MM.1S (cell line): ENCODE results near the gene LMCD1.

ENCODE experiments used
- DNase-seq: peaks from one replicate; pipeline ENCODE4 v3.0.0-alpha.2; 2015
- H2AFZ ChIP-seq: fragments of 300-600 bp; sonication (generic); 2 replicates; pipeline ENCODE4 v1.6.0; 2016; ENCODE audit warnings: antibody characterized with exemption, low read length
- H3F3A ChIP-seq: fragments of 300-600 bp; sonication (generic); 2 replicates; pipeline ENCODE4 v1.6.1; 2016; ENCODE audit warnings: mild to moderate bottlenecking, antibody characterized with exemption, low read length, moderate library complexity, mixed read lengths; ENCODE audit not compliant: insufficient read depth
- H3K27ac ChIP-seq: fragments of 300-600 bp; sonication (generic); 2 replicates; pipeline ENCODE4 v1.5.1; 2016; ENCODE audit warnings: mild to moderate bottlenecking, low read length
- H3K27me3 ChIP-seq: fragments of 300-600 bp; sonication (generic); replicated peaks from 2 replicates; pipeline ENCODE4 v1.6.0; 2016; ENCODE audit warnings: low read length; ENCODE audit not compliant: insufficient read depth
- H3K36me3 ChIP-seq: fragments of 300-600 bp; sonication (generic); replicated peaks from 2 replicates; pipeline ENCODE4 v1.6.1; 2016; ENCODE audit warnings: mild to moderate bottlenecking, low read length, mixed read lengths; ENCODE audit not compliant: insufficient read depth
- H3K4me1 ChIP-seq: fragments of 300-600 bp; sonication (generic); 2 replicates; pipeline ENCODE4 v1.6.1; 2016; ENCODE audit warnings: low read length, mixed read lengths
- H3K4me2 ChIP-seq: fragments of 300-600 bp; sonication (generic); 2 replicates; pipeline ENCODE4 v1.6.0; 2016; ENCODE audit warnings: low read depth, low read length
- H3K4me3 ChIP-seq: fragments of 300-600 bp; sonication (generic); 2 replicates; pipeline ENCODE4 v1.5.1; 2016; ENCODE audit warnings: low read length, mixed read lengths
- H3K79me2 ChIP-seq: fragments of 300-600 bp; sonication (generic); 2 replicates; pipeline ENCODE4 v1.6.1; 2016; ENCODE audit warnings: mixed run types, low read length, mixed read lengths
- H3K9ac ChIP-seq: fragments of 300-600 bp; sonication (generic); 2 replicates; pipeline ENCODE4 v1.6.1; 2016; ENCODE audit warnings: low read length, mixed read lengths
- H3K9me2 ChIP-seq: fragments of 300-600 bp; sonication (generic); replicated peaks from 2 replicates; pipeline ENCODE4 v1.6.1; 2016; ENCODE audit warnings: mild to moderate bottlenecking, low read length, mixed read lengths; ENCODE audit not compliant: insufficient read depth
- H3K9me3 ChIP-seq: fragments of 300-600 bp; sonication (generic); replicated peaks from 2 replicates; pipeline ENCODE4 v1.6.1; 2016; ENCODE audit warnings: mild to moderate bottlenecking, low read length, mixed read lengths; ENCODE audit not compliant: insufficient read depth
- H4K20me1 ChIP-seq: fragments of 300-600 bp; sonication (generic); 2 replicates; pipeline ENCODE4 v1.6.1; 2016; ENCODE audit warnings: mild to moderate bottlenecking, low read length, moderate library complexity, mixed read lengths; ENCODE audit not compliant: insufficient read depth
- EZH2 ChIP-seq: fragments of 300-600 bp; sonication (generic); optimal IDR thresholded peaks from 2 replicates; pipeline ENCODE3; 2017; ENCODE audit warnings: low read depth, mild to moderate bottlenecking, antibody characterized with exemption, low read length, mixed read lengths
- EZH2phosphoT487 ChIP-seq: fragments of 300-600 bp; sonication (generic); IDR thresholded peaks from 2 replicates; pipeline ENCODE4 v1.6.1; 2018; ENCODE audit warnings: antibody characterized with exemption, low read length
- TF ChIP-seq, protein P1 (sequence below): fragments of 300-600 bp; sonication (generic); IDR thresholded peaks from 2 replicates; pipeline ENCODE4 v1.5.1; 2016; ENCODE audit warnings: antibody characterized with exemption, low read length, mixed read lengths

The LMCD1 gene

DNA sequence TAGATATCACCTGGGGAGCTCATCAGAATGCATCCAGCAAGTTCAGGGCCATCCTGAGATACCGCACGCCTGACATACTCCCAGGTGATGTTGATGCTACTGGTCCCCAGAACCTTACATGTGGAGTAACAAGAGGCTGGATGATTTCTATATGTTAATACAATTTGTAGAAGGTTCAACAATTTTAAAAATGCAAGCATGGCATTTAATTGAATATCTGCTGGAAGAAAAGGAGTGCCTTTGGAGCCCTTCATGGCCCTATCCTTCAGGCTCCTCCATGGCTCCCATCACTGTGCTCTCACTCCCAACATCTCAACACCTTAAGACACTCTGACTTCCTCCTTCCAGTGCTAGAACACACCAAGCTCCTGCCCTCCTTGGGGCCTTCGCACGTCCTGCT is 36.6 kb downstream of the LMCD1 start:
- Histone ChIP-seq H4K20me1 (no peaks in the 10 kb centered on the region), H3K4me2 (no peak overlapping the region), H3K4me3 (no peak overlapping the region), H3F3A (no peaks in the 10 kb centered on the region), H3K9me3 (no peaks in the 10 kb centered on the region), H2AFZ (no peak overlapping the region), H3K27ac (no peak overlapping the region), H3K9me2 (no peaks in the 10 kb centered on the region), H3K9ac (no peak overlapping the region), H3K36me3 (no peaks in the 10 kb centered on the region), H3K27me3 (no peaks in the 10 kb centered on the region), H3K4me1 (no peaks in the 10 kb centered on the region), H3K79me2 (no peaks in the 10 kb centered on the region)
- TF ChIP-seq, protein P1, sequence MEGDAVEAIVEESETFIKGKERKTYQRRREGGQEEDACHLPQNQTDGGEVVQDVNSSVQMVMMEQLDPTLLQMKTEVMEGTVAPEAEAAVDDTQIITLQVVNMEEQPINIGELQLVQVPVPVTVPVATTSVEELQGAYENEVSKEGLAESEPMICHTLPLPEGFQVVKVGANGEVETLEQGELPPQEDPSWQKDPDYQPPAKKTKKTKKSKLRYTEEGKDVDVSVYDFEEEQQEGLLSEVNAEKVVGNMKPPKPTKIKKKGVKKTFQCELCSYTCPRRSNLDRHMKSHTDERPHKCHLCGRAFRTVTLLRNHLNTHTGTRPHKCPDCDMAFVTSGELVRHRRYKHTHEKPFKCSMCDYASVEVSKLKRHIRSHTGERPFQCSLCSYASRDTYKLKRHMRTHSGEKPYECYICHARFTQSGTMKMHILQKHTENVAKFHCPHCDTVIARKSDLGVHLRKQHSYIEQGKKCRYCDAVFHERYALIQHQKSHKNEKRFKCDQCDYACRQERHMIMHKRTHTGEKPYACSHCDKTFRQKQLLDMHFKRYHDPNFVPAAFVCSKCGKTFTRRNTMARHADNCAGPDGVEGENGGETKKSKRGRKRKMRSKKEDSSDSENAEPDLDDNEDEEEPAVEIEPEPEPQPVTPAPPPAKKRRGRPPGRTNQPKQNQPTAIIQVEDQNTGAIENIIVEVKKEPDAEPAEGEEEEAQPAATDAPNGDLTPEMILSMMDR, result no peak
- TF ChIP-seq EZH2 (no peak), EZH2phosphoT487 (no peak)
- DNase-seq, result no peak

DNA sequence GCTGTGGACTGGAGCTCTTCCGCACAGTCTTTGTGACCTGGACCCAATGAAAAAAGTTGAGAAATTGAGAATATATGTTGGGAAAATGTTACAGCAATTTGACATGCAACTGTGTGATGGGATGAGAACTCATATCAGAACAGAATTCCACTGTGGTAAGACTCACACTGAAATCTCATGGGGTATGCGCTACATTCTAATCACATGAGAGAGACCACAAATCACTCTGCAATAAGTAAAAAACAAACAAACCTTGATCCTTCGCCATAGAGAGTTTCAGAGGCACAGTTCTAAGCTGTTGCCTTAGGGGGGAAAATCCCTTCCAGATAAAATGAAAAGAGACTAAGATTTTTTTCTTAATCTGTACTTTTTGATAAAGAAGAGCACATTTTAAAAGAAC is 37.3 kb downstream of the LMCD1 start:
- Histone ChIP-seq H3K9me3 (no peaks in the 10 kb centered on the region), H3K27ac (no peak overlapping the region), H3K9ac (no peak overlapping the region), H3F3A (no peaks in the 10 kb centered on the region), H4K20me1 (no peaks in the 10 kb centered on the region), H3K4me2 (no peak overlapping the region), H3K4me1 (no peaks in the 10 kb centered on the region), H3K9me2 (no peaks in the 10 kb centered on the region), H3K27me3 (no peaks in the 10 kb centered on the region), H3K79me2 (no peaks in the 10 kb centered on the region), H2AFZ (no peak overlapping the region), H3K4me3 (no peak overlapping the region), H3K36me3 (no peaks in the 10 kb centered on the region)
- DNase-seq, result no peak
- TF ChIP-seq, protein P1, result no peak
- no peak for TF ChIP-seq EZH2
- TF ChIP-seq EZH2phosphoT487, result no peak

DNA sequence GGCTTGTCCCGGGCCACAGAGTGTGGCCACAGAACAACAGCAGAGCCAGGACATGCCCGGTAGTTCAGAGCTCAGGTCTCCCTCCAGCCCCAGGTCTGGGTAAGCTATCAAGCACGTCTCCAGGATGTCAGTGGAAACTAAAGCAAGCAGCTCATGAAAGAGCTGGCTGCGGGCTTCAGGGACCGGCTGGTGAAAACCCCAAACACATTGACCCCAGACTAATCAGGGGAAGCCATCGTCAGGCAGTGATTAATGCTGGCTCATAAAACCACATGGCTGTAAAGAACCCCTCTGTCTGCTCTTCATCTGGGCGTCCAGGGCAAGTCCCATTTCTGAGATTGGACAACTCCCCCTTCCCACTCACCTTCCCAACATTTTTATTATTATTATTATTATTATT is 37.8 kb downstream of the LMCD1 start:
- Histone ChIP-seq H3K9me3 (no peaks in the 10 kb centered on the region), H3K4me2 (no peak overlapping the region), H3K9me2 (no peaks in the 10 kb centered on the region), H3K79me2 (no peaks in the 10 kb centered on the region), H2AFZ (no peak overlapping the region), H3K36me3 (no peaks in the 10 kb centered on the region), H4K20me1 (no peaks in the 10 kb centered on the region), H3F3A (no peaks in the 10 kb centered on the region), H3K9ac (no peak overlapping the region), H3K27ac (no peak overlapping the region), H3K27me3 (no peaks in the 10 kb centered on the region), H3K4me3 (no peak overlapping the region), H3K4me1 (no peaks in the 10 kb centered on the region)
- DNase-seq, result no peak
- TF ChIP-seq EZH2phosphoT487 (no peak), EZH2 (no peak)
- TF ChIP-seq, protein P1, result no peak

DNA sequence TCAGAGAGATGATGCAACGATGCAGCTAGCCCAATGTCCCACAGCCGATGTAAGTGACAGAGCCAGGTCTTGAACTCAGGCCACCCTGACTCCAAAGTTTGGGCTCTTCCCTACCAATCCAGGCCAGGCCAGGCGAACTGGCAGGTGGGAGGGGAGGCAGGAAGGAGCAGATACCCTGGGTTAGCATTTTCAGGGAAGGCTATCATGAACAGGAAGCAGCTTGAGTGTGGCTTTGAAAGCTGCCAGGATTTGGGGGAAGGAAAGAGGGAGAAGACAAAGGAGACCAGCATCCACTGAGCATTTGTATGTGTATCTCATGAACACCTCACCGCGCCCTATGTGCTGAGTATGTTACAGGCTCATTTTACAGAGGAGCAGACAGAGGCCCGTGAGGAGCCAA is 38.8 kb downstream of the LMCD1 start:
- H3K4me1 ChIP-seq, result no peaks in the 10 kb centered on the region
- no peaks in the 10 kb centered on the region for H3K9me2 ChIP-seq
- H3K27me3 ChIP-seq, result no peaks in the 10 kb centered on the region
- no peak overlapping the region for H3K9ac ChIP-seq
- H3K27ac ChIP-seq, result no peak overlapping the region
- no peaks in the 10 kb centered on the region for H3K79me2 ChIP-seq
- no peak overlapping the region for H3K4me2 ChIP-seq
- TF ChIP-seq EZH2phosphoT487, result no peak
- TF ChIP-seq EZH2, result no peak
- TF ChIP-seq, protein P1, result no peak
- DNase-seq, result no peak
- H2AFZ ChIP-seq, result no peak overlapping the region
- H4K20me1 ChIP-seq, result no peaks in the 10 kb centered on the region
- no peaks in the 10 kb centered on the region for H3K36me3 ChIP-seq
- H3K9me3 ChIP-seq, result no peaks in the 10 kb centered on the region
- H3K4me3 ChIP-seq, result no peak overlapping the region
- H3F3A ChIP-seq, result no peaks in the 10 kb centered on the region
